ENCODE measurements around the gene ELOVL4. TPM values are rescaled to one million over a fixed set of nuclear protein-coding genes. Genes with fewer than 3 reads are reported as not detected.
A peak's percentile ranks its signal among the peaks of the same experiment; 100 is the strongest.

The ELOVL4 gene
- total RNA-seq, 1 experiment from 2014 or later, result 6.2 TPM

GRCh38 chr6:79872986-79873385, 74.4 kb downstream of the ELOVL4 start:
- peaks cover 33% of the 10 kb centered on the region for H3K4me1 Mint-ChIP-seq (ENCODE audit: insufficient read depth, unreplicated experiment)
- no peaks in the 10 kb centered on the region for H3K36me3 Mint-ChIP-seq (ENCODE audit: insufficient read depth, unreplicated experiment)
- H3K27me3 Mint-ChIP-seq (ENCODE audit: insufficient read depth, unreplicated experiment), result no peaks in the 10 kb centered on the region
- intact Hi-C loops (cut with micrococcal nuclease), result loop anchor here (2.0 kb wide), 1 partner anchor 222 kb away; no protein-coding TSS in a partner anchor
- H3K4me3 Mint-ChIP-seq (ENCODE audit: unreplicated experiment), result no peak overlapping the region
- TF ChIP-seq CTCF (IDR thresholded peaks at IDR 0.05; ENCODE audit: unreplicated experiment), result no peak
- H3K9me3 Mint-ChIP-seq (ENCODE audit: unreplicated experiment), result no peaks in the 10 kb centered on the region
- ChIA-PET CTCF (interaction anchor here (0.5 to 1.5 kb wide), 7 partner anchors 44 to 795 kb away, joined by 3 to 9 read pairs (median 4); partner anchors contain the start of gene PHIP), POLR2A (interaction anchor here (0.6 to 3.8 kb wide), 7 partner anchors 23 to 336 kb away, joined by 3 to 11 read pairs (median 4); partner anchors contain the start of genes BCKDHB and LCA5)
- peak overlapping the region; percentile 28 for H3K27ac Mint-ChIP-seq (ENCODE audit: low read depth, unreplicated experiment)
- peak; percentile 88 for DNase-seq (ENCODE audit: unreplicated experiment)
- no TSS peak for BruUV-seq (replicated peaks)

GRCh38 chr6:79872303-79872702, 75.0 kb downstream of the ELOVL4 start:
- no peaks in the 10 kb centered on the region for H3K9me3 Mint-ChIP-seq (ENCODE audit: unreplicated experiment)
- ChIA-PET POLR2A (interaction anchor here (0.5 to 3.8 kb wide), 7 partner anchors 25 to 335 kb away, joined by 3 to 11 read pairs (median 4); partner anchors contain the start of genes BCKDHB and LCA5), CTCF (interaction anchor here (0.7 to 1.3 kb wide), 6 partner anchors 8 to 131 kb away, joined by 3 to 9 read pairs (median 3); no protein-coding TSS in a partner anchor)
- no peaks in the 10 kb centered on the region for H3K27me3 Mint-ChIP-seq (ENCODE audit: insufficient read depth, unreplicated experiment)
- H3K4me1 Mint-ChIP-seq (ENCODE audit: insufficient read depth, unreplicated experiment), result peaks cover 31% of the 10 kb centered on the region
- H3K27ac Mint-ChIP-seq (ENCODE audit: low read depth, unreplicated experiment), result peak overlapping the region; percentile 28
- BruUV-seq (replicated peaks), result no TSS peak
- intact Hi-C loops (cut with micrococcal nuclease), result loop anchor here (2.0 kb wide), 1 partner anchor 222 kb away; no protein-coding TSS in a partner anchor
- TF ChIP-seq CTCF (IDR thresholded peaks at IDR 0.05; ENCODE audit: unreplicated experiment), result no peak
- DNase-seq (ENCODE audit: unreplicated experiment), result peak; percentile 18
- no peaks in the 10 kb centered on the region for H3K36me3 Mint-ChIP-seq (ENCODE audit: insufficient read depth, unreplicated experiment)
- H3K4me3 Mint-ChIP-seq (ENCODE audit: unreplicated experiment), result no peak overlapping the region

- BruUV-seq (replicated peaks), result no TSS peak
- intact Hi-C loops (cut with micrococcal nuclease), result loop anchor here (1.0 to 5.0 kb wide), 4 partner anchors 47 to 299 kb away; partner anchors contain the start of genes ELOVL4 and TTK
- TF ChIP-seq CTCF (IDR thresholded peaks at IDR 0.05; ENCODE audit: unreplicated experiment), result peak; percentile 82
- POLR2A ChIA-PET, result interaction anchor here (0.6 to 1.3 kb wide), 7 partner anchors 9 to 1063 kb away, joined by 3 to 7 read pairs (median 3); partner anchors contain the start of gene IRAK1BP1
- H3K4me3 Mint-ChIP-seq (ENCODE audit: unreplicated experiment), result peak overlapping the region; percentile 21
- CTCF ChIA-PET, result interaction anchor here (0.6 to 4.2 kb wide), 42 partner anchors 8 to 764 kb away, joined by 3 to 71 read pairs (median 4); no protein-coding TSS in a partner anchor
- H3K27me3 Mint-ChIP-seq (ENCODE audit: insufficient read depth, unreplicated experiment), result no peaks in the 10 kb centered on the region
- peak; percentile 79 for DNase-seq (ENCODE audit: unreplicated experiment)
- peak overlapping the region; percentile 51 for H3K27ac Mint-ChIP-seq (ENCODE audit: low read depth, unreplicated experiment)
- H3K36me3 Mint-ChIP-seq (ENCODE audit: insufficient read depth, unreplicated experiment), result no peaks in the 10 kb centered on the region
- H3K9me3 Mint-ChIP-seq (ENCODE audit: unreplicated experiment), result no peaks in the 10 kb centered on the region
- peaks cover 24% of the 10 kb centered on the region for H3K4me1 Mint-ChIP-seq (ENCODE audit: insufficient read depth, unreplicated experiment)
Measured at GRCh38 chr6:79869600-79870084, 77.7 kb downstream of the ELOVL4 start.

- no peak for TF ChIP-seq CTCF (IDR thresholded peaks at IDR 0.05; ENCODE audit: unreplicated experiment)
- peaks cover 19% of the 10 kb centered on the region for H3K4me1 Mint-ChIP-seq (ENCODE audit: insufficient read depth, unreplicated experiment)
- no peaks in the 10 kb centered on the region for H3K27me3 Mint-ChIP-seq (ENCODE audit: insufficient read depth, unreplicated experiment)
- intact Hi-C loops (cut with micrococcal nuclease), result loop anchor here (1.0 to 5.0 kb wide), 4 partner anchors 47 to 299 kb away; partner anchors contain the start of genes ELOVL4 and TTK
- H3K27ac Mint-ChIP-seq (ENCODE audit: low read depth, unreplicated experiment), result no peak overlapping the region
- H3K9me3 Mint-ChIP-seq (ENCODE audit: unreplicated experiment), result no peaks in the 10 kb centered on the region
- BruUV-seq (replicated peaks), result no TSS peak
- no peak overlapping the region for H3K4me3 Mint-ChIP-seq (ENCODE audit: unreplicated experiment)
- ChIA-PET CTCF (interaction anchor here (0.7 to 4.2 kb wide), 41 partner anchors 8 to 764 kb away, joined by 3 to 71 read pairs (median 5); partner anchors contain the start of gene TTK), POLR2A (interaction anchor here (0.7 to 1.3 kb wide), 7 partner anchors 10 to 1999 kb away, joined by 3 to 7 read pairs (median 3); partner anchors contain the start of gene IRAK1BP1)
- H3K36me3 Mint-ChIP-seq (ENCODE audit: insufficient read depth, unreplicated experiment), result no peaks in the 10 kb centered on the region
- no peak for DNase-seq (ENCODE audit: unreplicated experiment)
Measured at GRCh38 chr6:79869184-79869583, 78.2 kb downstream of the ELOVL4 start.

Data from MCF 10A (cell line).